NCI-H345 treated with DMSO at 0.1 percent for 48 hours (cell line): ENCODE results near the gene LAMA2.

Experiments
- DNase-seq: peaks from one replicate; lab custom pipeline; 2025; ENCODE audit not compliant: unreplicated experiment; lab: John Stamatoyannopoulos, UW

LAMA2 gene

DNA sequence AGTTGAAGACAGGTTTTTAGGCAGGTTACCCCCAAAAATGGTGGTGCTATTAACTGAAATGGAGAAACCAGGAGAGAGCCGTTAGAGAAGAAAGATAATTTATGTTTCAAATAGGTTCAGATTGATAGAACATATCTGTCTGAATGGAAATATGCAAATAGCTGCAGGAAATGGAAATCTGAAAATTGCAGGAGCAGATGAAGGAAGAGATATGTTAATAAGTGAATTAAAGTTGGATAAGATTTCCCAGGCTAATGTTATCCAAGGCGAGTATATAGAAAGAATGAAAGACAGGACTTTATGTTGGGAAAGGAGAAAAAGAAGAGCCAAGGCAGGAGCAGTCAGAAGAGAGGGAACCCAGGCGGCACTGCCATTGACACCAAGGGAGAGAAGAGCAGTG, 461.4 kb downstream of the LAMA2 start:
- no peak for DNase-seq

DNA sequence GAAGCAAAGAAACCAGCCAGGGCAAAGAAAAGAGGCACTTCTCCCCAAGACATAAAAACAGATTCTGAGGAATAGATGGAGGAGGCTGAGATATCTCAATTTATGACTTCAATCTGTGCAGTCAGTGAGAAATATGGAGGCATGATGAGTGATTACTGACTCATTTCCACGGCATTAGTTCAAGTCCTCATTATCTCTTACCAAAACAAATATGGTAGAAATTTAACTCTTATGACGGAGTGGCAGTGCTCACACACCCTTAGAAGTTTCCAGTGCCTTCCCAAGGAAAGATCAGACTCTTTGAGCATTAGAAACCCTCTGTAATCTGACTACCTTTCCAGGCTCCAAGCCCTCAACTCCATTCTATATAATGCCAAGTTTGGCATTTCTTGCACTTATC, 463.0 kb downstream of the LAMA2 start:
- DNase-seq = no peak

DNA sequence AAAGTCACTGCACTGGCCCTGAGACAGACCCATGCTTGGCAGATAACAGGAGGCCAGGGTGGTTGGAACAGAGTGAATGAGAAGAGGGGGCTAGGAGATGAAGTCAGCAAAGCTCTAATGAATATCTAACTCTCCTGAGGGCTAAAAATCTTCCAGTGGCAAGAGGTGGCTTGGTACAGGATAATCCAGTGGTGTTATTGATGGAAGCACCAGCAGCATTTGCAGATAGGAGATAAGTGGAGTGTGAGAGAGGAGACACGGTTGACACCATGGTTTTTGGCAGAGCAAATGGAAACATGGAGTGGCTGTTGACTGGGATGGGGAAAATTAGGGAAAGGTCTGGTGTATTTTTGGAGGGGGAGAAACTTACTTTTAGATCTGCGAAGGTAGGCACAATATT, 464.0 kb downstream of the LAMA2 start:
- DNase-seq = no peak

GRCh38 chr6:129350278-129350677, 467.3 kb downstream of the LAMA2 start:
- no peak for DNase-seq

GRCh38 chr6:129351807-129352206, 468.9 kb downstream of the LAMA2 start:
- DNase-seq = no peak

DNA sequence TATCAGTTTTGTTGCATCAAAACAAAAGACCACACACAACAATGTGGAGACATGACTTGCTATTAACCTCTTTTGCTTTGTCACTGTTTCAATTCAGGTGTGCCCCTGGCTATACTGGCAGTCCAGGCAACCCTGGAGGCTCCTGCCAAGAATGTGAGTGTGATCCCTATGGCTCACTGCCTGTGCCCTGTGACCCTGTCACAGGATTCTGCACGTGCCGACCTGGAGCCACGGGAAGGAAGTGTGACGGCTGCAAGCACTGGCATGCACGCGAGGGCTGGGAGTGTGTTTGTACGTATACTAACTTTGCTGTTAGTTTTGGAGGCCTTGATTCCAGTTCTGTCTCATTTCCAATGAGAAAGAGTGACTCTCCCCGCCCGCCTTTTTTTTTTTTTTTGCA, 470.1 kb downstream of the LAMA2 start:
- no peak for DNase-seq

DNA sequence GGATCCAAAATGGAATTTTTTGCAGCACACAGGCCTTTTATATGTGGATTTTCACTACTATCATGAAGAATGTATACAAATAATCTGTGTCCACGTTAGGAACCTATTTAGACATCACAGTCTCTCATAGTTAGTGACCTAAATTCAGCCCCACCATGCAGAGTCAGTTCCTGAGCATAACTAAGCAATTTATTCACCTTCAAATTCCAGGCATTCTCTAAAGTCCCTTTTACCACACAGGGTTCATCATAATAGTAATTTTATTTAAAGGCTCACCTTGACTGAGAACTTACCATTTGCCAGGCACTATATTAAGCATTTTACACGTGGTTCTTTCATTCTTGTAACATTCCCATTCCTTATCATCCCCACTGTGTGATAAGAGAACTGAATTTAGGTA, 473.2 kb downstream of the LAMA2 start:
- DNase-seq = no peak

- no peak for DNase-seq
Observed at GRCh38 chr6:129359811-129360681, 477.1 kb downstream of the LAMA2 start.

DNA sequence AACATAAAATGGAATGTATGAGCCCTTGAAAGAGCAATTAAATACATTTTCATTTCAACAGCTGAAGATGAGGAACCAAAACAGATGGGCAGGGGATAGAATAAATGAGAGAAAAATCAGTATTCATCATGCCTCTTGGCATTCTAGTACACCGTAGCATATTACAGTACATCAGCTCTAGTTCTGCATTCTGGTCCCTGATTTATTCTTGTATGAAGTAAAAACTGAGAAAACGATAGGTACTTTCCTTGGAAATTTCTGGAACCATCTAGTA, 477.7 kb downstream of the LAMA2 start:
- DNase-seq = no peak

DNA sequence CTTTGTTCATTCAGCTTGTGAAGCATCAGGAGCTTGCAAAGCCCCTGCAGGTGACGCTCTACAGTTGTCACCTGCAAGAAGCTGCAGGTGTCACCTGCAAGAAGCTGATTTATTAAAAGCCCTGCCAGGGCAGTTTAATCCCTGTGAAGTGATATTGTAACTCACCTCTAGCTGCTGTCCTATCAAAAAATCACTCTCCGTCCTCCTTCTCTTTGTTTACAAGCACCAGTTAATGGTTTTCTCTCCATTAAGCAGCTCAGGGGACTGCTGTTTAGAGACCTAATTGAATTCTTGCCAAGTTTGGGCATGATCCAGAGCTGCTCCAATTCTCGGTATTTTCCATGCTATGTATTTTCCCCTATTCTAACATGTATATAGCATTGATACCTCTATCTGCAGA, 481.1 kb downstream of the LAMA2 start:
- no peak for DNase-seq

- DNase-seq = no peak
Observed at GRCh38 chr6:129364767-129365166, 481.8 kb downstream of the LAMA2 start.

- no peak for DNase-seq
Observed at GRCh38 chr6:129368076-129368475, 485.1 kb downstream of the LAMA2 start.

- no peak for DNase-seq
Observed at GRCh38 chr6:129368970-129369369, 486.0 kb downstream of the LAMA2 start.

DNA sequence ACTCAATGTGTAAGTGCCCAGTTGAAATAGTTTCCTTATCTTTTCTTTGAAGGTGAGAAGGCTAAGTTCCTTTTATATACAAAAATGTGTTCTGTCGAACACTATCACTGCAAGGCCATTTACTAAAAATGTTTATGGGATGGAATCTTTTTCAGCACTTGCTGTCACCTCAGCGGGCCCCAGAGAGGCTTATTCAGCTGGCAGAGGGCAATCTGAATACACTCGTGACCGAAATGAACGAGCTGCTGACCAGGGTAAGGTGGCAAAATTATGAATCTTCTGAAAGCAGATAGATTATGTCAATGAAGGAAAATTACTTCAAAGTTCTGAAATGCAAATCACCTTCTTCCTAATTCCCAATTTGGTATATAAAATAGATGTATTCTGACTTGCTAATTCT, 486.8 kb downstream of the LAMA2 start:
- no peak for DNase-seq

- DNase-seq = no peak
Observed at GRCh38 chr6:129370268-129370916, 487.5 kb downstream of the LAMA2 start.

DNA sequence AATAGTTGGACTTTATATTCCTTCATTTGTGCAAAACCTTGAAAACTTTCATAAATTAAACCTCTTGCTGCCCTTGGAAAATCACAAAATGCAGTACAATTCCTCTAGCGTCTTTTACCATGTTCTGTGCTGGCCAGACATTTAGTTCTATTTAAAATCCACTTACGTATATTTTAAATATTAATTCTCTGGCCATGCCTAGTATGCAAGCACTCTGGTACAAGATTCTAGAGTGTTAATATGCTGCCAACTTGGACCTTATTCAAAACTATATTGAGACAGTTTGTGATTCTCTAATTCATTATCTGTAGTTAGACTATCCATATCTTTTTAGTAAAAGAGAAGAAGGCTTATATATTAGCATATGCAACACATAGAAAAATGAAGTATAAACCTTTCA, 498.9 kb downstream of the LAMA2 start:
- no peak for DNase-seq

- no peak for DNase-seq
Observed at GRCh38 chr6:129382916-129383315, 500.0 kb downstream of the LAMA2 start.

DNA sequence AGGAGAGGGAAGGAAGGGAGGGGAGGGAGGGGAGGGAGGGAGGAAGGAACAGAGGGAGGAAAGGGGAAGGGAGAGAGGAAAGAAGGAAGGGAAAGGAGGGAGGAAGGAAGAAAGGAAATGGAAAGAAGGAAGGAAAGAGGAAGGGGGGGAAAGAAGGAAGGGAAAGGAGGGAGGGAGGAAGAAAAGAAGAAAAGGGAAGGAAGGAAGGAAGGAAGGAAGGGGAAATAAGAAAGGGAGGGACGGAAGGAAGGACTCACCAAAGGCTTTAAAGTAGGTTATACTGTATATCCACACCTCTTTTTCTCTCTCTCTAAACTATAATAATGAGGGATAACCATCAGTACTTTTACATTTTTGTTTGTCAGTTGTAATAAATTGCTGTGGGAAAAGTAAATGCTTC, 502.2 kb downstream of the LAMA2 start:
- no peak for DNase-seq

DNA sequence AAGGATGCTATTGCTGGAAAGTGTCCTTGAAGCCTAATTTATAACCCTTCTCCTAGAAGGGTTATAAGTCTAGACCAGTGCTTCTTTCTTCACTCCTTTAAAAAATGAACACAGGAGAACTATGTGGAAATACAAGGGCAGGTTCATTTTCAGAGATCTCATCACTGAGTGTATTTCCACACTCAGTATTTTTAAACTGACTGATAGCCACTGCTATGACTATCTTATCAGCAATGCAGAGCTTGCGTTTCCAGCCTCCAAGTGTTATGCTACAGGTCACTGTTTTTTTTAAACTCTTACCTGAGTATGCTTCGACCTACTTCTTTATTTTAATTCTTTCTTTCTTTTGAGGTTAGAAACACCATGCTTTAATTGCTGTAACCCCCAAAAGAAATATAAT, 508.0 kb downstream of the LAMA2 start:
- DNase-seq = no peak

DNA sequence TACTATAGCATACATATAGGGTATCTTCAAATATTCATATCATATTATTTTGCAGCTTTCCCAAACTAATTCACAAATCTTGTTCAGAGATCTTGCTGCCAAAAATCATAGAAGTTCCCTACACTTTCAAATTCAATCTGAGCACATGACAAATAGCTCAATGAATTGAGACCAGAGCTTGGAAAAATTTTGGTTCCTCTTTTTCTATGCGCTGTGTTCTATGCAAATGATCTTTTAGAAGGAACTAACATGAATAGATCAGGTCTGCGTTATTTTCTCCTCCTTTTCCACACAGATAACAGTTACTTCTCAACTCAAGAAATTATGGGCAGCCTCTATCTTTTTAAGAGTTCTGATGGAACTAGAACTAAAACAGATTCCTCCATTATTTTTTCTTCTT, 510.7 kb downstream of the LAMA2 start:
- no peak for DNase-seq

DNA sequence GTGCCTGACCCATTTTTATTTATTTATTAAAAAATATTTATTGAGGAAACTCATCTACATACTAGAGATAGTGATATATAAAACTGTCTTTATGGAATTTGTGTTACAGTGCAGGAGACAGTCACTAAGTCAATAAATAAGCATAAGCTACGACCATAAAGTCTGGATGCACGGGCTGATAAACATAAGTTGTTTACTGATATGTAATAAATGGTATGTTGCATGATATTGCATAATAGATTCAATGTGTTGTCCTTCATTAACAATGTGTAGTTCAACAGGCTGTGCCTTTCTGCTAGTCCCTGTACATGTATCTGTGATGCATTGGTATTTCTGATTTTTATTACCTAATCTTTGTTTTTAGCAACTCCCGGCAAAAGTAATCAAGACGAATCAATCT, 515.8 kb downstream of the LAMA2 start:
- no peak for DNase-seq

DNA sequence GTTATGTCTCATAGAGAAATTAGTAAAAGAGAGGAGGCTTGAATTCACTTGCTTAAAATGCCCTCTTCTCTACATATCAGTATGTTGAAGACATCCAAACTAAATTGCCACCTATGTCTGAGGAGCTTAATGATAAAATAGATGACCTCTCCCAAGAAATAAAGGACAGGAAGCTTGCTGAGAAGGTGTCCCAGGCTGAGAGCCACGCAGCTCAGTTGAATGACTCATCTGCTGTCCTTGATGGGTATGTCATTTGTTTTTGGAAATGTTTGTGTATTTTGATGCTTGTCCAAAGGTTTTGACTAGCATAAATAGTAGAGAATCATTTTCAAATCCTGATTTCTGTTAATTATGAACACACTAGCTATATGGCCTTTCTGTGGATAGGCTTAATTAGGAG, 519.3 kb downstream of the LAMA2 start:
- DNase-seq = no peak

DNA sequence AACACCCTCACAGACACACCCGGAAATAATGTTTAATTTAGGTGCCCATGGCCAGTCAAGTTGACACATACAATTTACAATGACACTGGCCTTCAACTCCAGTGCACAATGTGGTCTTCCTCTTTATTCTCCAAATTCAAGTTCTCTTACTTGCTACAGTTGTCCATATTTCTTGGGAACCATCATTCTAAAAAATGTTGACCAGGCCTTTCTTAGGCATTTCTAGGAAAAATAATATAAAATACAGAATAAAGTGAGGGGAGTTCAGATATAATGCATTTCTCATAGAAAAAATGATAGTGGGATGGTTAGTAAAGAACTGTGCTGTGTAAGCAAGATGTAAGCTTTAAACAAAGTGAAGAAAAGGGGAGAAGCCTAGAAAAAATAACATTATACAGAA, 528.2 kb downstream of the LAMA2 start:
- DNase-seq = no peak
